SU-DHL-6 (cell line): ENCODE data around the gene LDLRAD2.

Source experiments
- H2AFZ ChIP-seq: fragments of 200-600 bp; sonication (generic); 2 replicates; pipeline ENCODE4 v1.6.1; 2014; ENCODE audit warnings: low read depth, mild to moderate bottlenecking, moderate library complexity, mixed read lengths, antibody characterized with exemption, low read length; ENCODE audit not compliant: severe bottlenecking
- H3F3A ChIP-seq: fragments of 200-600 bp; shearing (Covaris generic); 2 replicates; pipeline ENCODE4 v1.6.0; 2016; ENCODE audit warnings: antibody characterized with exemption, mild to moderate bottlenecking; ENCODE audit not compliant: insufficient read depth
- H3K27ac ChIP-seq: fragments of 200-600 bp; sonication (generic); 2 replicates; pipeline ENCODE4 v1.5.1; 2016; ENCODE audit warnings: low read depth, mild to moderate bottlenecking, low read length, moderate library complexity, mixed read lengths
- H3K27me3 ChIP-seq: fragments of 200-600 bp; sonication (generic), shearing (Covaris generic); 2 replicates; pipeline ENCODE4 v1.6.0; 2014; ENCODE audit warnings: mild to moderate bottlenecking, low read length
- H3K36me3 ChIP-seq: fragments of 200-600 bp; sonication (generic); 2 replicates; pipeline ENCODE4 v1.6.1; 2014; ENCODE audit warnings: mild to moderate bottlenecking, low read length, mixed read lengths
- H3K4me2 ChIP-seq: fragments of 300-600, 200-600 bp; shearing (Covaris generic), sonication (generic); 2 replicates; pipeline ENCODE4 v1.6.0; 2014; ENCODE audit warnings: low read length, low read depth, mild to moderate bottlenecking; ENCODE audit not compliant: poor library complexity, severe bottlenecking
- H3K4me3 ChIP-seq: fragments of 200-600 bp; sonication (generic); 2 replicates; pipeline ENCODE4 v1.5.1; 2014; ENCODE audit warnings: antibody characterized with exemption, low read length, mild to moderate bottlenecking, mixed read lengths; ENCODE audit not compliant: insufficient read depth, poor library complexity, severe bottlenecking
- H3K79me2 ChIP-seq: fragments of 200-600 bp; sonication (generic); 2 replicates; pipeline ENCODE4 v1.6.1; 2014; ENCODE audit warnings: mild to moderate bottlenecking, low read length, moderate library complexity; ENCODE audit not compliant: insufficient read depth
- H3K9ac ChIP-seq: fragments of 200-600 bp; sonication (generic); 2 replicates; pipeline ENCODE4 v1.7.0; 2014; ENCODE audit warnings: mild to moderate bottlenecking, low read length
- H3K9me2 ChIP-seq: fragments of 200-600 bp; sonication (generic); replicated peaks from 2 replicates; pipeline ENCODE4 v1.6.1; 2014; ENCODE audit warnings: low read length; ENCODE audit not compliant: insufficient read depth
- H3K9me3 ChIP-seq: fragments of 200-600 bp; sonication (generic); 2 replicates; pipeline ENCODE4 v1.6.1; 2014; ENCODE audit warnings: low read length, mixed read lengths; ENCODE audit not compliant: insufficient read depth
- H4K20me1 ChIP-seq: fragments of 200-600 bp; sonication (generic); 2 replicates; pipeline ENCODE4 v1.6.1; 2014; ENCODE audit warnings: low read depth, mild to moderate bottlenecking, antibody characterized with exemption, low read length, moderate library complexity, mixed read lengths
- CTCF ChIP-seq: fragments of 200-600 bp; sonication (generic); IDR thresholded peaks from one replicate; pipeline ENCODE4 v1.5.1; 2017; ENCODE audit warnings: antibody characterized with exemption, mild to moderate bottlenecking, low read length, moderate library complexity; ENCODE audit not compliant: insufficient read depth, poor library complexity, severe bottlenecking
- EZH2phosphoT487 ChIP-seq: fragments of 200-600 bp; sonication (generic), shearing (Covaris generic); conservative IDR thresholded peaks from 2 replicates; pipeline ENCODE4 v1.6.1; 2018; ENCODE audit warnings: mild to moderate bottlenecking, antibody characterized with exemption, low read length, moderate library complexity, mixed read lengths

LDLRAD2 gene

GRCh38 chr1:21860971-21861370, 48.9 kb downstream of the LDLRAD2 start:
- Histone ChIP-seq H3K4me3 (no peak overlapping the region), H4K20me1 (no peaks in the 10 kb centered on the region), H3K27ac (no peak overlapping the region), H3K9me2 (no peaks in the 10 kb centered on the region), H3K79me2 (no peaks in the 10 kb centered on the region), H3F3A (no peaks in the 10 kb centered on the region), H3K4me2 (no peak overlapping the region), H3K9me3 (no peaks in the 10 kb centered on the region), H2AFZ (no peak overlapping the region), H3K36me3 (no peaks in the 10 kb centered on the region), H3K27me3 (no peaks in the 10 kb centered on the region), H3K9ac (no peak overlapping the region)
- TF ChIP-seq EZH2phosphoT487: no peak
- TF ChIP-seq CTCF: no peak

DNA sequence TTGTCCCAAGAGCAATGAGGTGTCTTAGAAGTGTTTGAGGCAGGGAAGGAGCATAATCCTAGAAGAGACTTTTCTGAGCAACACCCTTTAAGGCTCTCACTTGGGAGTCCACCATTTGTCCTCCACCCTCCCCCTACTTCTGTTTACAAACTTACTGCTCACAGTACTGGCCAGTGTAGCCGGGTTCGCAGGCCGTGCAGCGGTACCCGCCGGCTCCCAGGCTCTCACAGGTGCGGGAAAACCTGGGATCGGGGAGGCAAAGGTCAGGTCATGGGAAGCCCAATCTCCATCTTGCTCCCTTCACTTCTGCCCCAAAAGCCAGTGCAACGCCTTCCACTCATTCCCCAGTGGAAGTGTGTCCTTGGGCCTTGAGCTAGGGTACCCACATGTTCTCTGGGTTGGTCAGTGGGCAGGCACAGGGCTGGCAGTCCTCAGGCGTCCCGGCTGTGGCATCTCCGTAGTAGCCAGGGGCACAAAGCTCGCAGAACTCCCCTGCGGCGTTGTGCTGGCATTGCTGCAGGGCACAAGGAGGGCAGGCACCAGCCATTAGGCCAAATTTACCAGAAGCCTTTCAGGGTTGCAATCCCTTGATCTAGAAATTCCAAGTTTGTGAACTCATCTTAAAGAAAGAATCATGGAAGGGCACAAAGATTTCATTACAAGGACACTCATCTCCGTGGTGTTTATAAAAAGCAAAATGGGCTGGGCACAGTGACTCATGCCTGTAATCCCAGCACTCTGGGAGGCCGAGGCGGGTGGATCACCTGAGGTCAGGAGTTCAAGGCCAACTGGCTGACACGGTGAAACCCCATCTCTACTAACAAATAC, 49.8 kb downstream of the LDLRAD2 start:
- H3K36me3 ChIP-seq: no peaks in the 10 kb centered on the region

GRCh38 chr1:21863981-21864380, 51.9 kb downstream of the LDLRAD2 start:
- TF ChIP-seq CTCF: no peak
- no peak for TF ChIP-seq EZH2phosphoT487
- Histone ChIP-seq H3F3A (no peaks in the 10 kb centered on the region), H3K9me3 (no peaks in the 10 kb centered on the region), H3K4me2 (no peak overlapping the region), H3K4me3 (no peak overlapping the region), H3K27me3 (no peaks in the 10 kb centered on the region), H2AFZ (no peak overlapping the region), H3K79me2 (no peaks in the 10 kb centered on the region), H3K36me3 (no peaks in the 10 kb centered on the region), H4K20me1 (no peaks in the 10 kb centered on the region), H3K9me2 (no peaks in the 10 kb centered on the region), H3K9ac (no peak overlapping the region), H3K27ac (no peak overlapping the region)

More for the DNA sequence above, 49.8 kb downstream of the LDLRAD2 start:
- H3K27me3 ChIP-seq: no peaks in the 10 kb centered on the region
- H3K27ac ChIP-seq: no peak overlapping the region
- H3K9me2 ChIP-seq: no peaks in the 10 kb centered on the region
- H2AFZ ChIP-seq: no peak overlapping the region
- no peak overlapping the region for H3K9ac ChIP-seq
- H4K20me1 ChIP-seq: no peaks in the 10 kb centered on the region
- no peaks in the 10 kb centered on the region for H3F3A ChIP-seq
- no peaks in the 10 kb centered on the region for H3K9me3 ChIP-seq
- H3K4me3 ChIP-seq: no peak overlapping the region
- no peak for TF ChIP-seq CTCF
- no peak for TF ChIP-seq EZH2phosphoT487
- H3K4me2 ChIP-seq: no peak overlapping the region
- H3K79me2 ChIP-seq: no peaks in the 10 kb centered on the region
